Measurements from ENCODE around the gene DLGAP1.

The DLGAP1 gene

DNA sequence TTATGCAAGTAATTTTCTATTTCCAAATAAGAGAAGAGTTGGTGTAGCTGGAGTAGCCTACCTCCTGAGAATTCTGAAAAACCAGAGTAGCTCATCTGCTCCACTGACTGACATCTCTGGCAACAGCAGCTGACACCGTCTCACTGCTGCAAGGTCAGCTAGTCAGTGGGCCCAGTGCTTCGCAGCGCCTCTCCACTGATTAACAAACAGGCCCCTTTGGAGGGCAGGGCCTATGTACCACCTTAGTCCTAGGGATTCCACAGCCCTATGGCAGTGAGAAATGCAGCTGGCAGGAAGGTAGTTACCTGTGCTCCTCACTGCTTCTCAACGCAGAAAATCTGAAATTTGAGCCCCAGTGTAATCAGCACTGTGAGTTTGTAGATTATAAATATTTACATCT, 97.5 kb downstream of the DLGAP1 start:
- no peak overlapping the region for H3K27ac ChIP-seq
- H3K27me3 ChIP-seq, result no peaks in the 10 kb centered on the region
- no peaks in the 10 kb centered on the region for H3K9me3 ChIP-seq
- H3K36me3 ChIP-seq, result no peaks in the 10 kb centered on the region
- H3K4me3 ChIP-seq (ENCODE audit: low read depth in 1 of 2, low read length in 1 of 2), result no peak overlapping the region
- H3K4me1 ChIP-seq (ENCODE audit: control insufficient read depth in 1 of 2, insufficient read depth in 1 of 2, low read depth in 1 of 2, low read length in 1 of 2), result no peaks in the 10 kb centered on the region
- TF ChIP-seq, protein P1, sequence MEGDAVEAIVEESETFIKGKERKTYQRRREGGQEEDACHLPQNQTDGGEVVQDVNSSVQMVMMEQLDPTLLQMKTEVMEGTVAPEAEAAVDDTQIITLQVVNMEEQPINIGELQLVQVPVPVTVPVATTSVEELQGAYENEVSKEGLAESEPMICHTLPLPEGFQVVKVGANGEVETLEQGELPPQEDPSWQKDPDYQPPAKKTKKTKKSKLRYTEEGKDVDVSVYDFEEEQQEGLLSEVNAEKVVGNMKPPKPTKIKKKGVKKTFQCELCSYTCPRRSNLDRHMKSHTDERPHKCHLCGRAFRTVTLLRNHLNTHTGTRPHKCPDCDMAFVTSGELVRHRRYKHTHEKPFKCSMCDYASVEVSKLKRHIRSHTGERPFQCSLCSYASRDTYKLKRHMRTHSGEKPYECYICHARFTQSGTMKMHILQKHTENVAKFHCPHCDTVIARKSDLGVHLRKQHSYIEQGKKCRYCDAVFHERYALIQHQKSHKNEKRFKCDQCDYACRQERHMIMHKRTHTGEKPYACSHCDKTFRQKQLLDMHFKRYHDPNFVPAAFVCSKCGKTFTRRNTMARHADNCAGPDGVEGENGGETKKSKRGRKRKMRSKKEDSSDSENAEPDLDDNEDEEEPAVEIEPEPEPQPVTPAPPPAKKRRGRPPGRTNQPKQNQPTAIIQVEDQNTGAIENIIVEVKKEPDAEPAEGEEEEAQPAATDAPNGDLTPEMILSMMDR (IDR thresholded peaks at IDR 0.05), result no peak

DNA sequence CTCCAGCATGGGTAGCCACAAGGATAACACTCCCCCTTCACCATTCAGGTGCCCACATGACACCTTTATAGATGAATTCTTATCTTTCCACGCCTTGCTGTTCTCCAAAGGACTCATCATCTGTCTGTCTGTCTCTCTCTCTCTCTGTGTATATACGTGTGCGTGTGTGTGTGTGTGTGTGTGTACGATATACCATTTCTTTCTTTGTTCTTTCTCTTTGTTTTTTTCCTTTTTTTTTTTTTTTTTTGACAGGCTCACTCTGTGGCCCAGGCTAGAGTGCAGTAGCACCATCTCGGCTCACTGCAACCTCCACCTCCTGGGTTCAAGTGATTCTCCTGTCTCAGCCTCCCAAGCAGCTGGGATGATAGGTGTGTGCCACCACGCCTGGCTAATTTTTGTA, 98.2 kb downstream of the DLGAP1 start:
- H3K27ac ChIP-seq, result no peak overlapping the region

DNA sequence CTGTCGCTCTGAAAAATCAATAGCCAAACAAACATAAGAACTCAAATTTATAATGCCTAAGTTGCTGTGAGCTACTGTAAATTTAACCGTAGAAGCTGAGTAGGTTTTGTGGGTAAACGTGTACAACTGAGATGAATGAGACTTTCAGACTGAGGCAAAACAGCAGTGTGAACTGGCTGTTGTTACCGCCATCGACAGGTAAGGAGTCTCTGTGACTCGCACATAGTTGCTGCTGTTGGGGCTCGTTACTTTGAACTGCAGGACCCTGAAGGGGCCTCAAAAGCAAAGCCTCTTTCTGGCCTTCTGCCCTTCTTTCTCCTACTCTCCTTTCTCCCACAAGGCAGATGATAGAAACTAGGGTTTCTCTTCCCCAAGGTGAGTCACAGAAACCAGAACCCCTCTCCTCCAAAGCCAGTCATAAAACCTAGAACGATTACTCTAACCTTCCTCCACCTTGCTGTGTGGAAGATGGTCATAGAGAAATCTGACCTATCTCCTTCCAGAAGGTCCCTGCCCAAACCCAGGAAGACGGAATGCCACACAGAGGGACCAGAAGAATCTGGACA, 101.2 kb downstream of the DLGAP1 start:
- no peak overlapping the region for H3K27ac ChIP-seq
- no peaks in the 10 kb centered on the region for H3K27me3 ChIP-seq

More for the DNA sequence above, 98.2 kb downstream of the DLGAP1 start:
- H3K27me3 ChIP-seq, result no peaks in the 10 kb centered on the region
- TF ChIP-seq, protein P1 (IDR thresholded peaks at IDR 0.05), result no peak
- H3K4me1 ChIP-seq (ENCODE audit: control insufficient read depth in 1 of 2, insufficient read depth in 1 of 2, low read depth in 1 of 2, low read length in 1 of 2), result no peaks in the 10 kb centered on the region
- no peak overlapping the region for H3K4me3 ChIP-seq (ENCODE audit: low read depth in 1 of 2, low read length in 1 of 2)
- no peaks in the 10 kb centered on the region for H3K36me3 ChIP-seq
- no peaks in the 10 kb centered on the region for H3K9me3 ChIP-seq

DNA sequence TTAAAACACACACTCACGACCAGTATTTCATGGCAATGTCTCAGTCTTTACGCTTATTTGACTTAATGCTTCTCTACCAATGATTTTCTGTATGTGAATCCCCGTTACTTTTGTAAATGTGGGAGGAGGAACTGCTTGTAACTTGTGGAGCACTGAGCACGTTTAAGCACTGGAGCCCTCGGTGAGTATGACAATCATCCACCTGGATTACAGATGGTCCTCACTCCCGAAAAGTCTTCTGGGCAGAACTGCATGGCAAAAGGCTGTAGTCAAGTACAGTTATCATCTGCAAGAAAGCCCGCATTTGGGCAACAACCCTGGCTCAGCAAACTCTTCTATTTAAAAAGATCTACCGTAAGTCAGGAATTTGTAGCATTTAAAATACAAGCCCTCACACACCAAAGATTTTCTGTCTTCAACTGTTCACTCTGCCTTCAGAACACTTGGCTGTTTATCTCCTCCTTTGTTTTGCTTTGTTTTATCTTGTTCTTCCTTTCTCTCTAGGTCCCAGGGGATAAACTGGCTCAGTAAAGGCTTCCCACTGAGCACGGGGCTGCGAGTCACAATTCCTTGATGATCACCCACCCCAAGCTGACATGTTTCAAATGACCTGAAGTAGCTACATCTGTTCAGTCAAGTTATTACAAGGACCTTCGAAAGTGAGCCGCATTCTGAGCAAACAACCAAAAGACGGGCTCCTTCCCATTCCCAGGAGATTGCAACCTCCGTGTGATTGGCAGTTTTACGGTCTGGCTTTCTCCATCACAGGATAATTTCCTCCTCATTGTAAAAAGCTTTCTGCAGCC, 102.2 kb downstream of the DLGAP1 start:
- TF ChIP-seq, protein P1 (IDR thresholded peaks at IDR 0.05), result no peak
- Histone ChIP-seq H3K27ac (no peak overlapping the region), H3K4me3 (ENCODE audit: low read depth in 1 of 2, low read length in 1 of 2) (no peak overlapping the region), H3K27me3 (no peaks in the 10 kb centered on the region), H3K36me3 (no peaks in the 10 kb centered on the region), H3K4me1 (ENCODE audit: control insufficient read depth in 1 of 2, insufficient read depth in 1 of 2, low read depth in 1 of 2, low read length in 1 of 2) (no peaks in the 10 kb centered on the region), H3K9me3 (no peaks in the 10 kb centered on the region)

More for the DNA sequence above, 101.2 kb downstream of the DLGAP1 start:
- Histone ChIP-seq H3K4me3 (ENCODE audit: low read depth in 1 of 2, low read length in 1 of 2) (no peak overlapping the region), H3K36me3 (no peaks in the 10 kb centered on the region), H3K9me3 (no peaks in the 10 kb centered on the region), H3K4me1 (ENCODE audit: control insufficient read depth in 1 of 2, insufficient read depth in 1 of 2, low read depth in 1 of 2, low read length in 1 of 2) (no peaks in the 10 kb centered on the region)
- TF ChIP-seq, protein P1 (IDR thresholded peaks at IDR 0.05), result no peak

DNA sequence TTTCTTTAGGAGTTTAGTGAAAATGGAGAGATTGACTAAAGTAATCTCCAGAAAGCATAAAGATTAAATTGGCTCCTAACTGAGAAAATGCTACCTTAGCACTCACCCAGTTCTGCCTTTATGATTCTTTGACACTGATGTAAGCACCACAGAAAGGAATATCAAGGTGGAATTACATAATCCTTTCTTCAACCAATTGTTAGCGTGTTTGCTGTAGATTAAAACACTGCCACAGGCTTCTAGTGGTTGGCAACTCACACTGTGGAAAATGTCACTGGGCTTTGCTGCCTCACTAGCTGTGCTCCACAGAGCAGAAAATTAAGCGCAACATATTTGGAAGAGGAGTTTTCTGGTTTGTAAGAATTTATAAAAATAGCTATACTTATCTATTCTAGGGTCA, 104.1 kb downstream of the DLGAP1 start:
- no peaks in the 10 kb centered on the region for H3K9me3 ChIP-seq
- H3K4me1 ChIP-seq (ENCODE audit: control insufficient read depth in 1 of 2, insufficient read depth in 1 of 2, low read depth in 1 of 2, low read length in 1 of 2), result no peaks in the 10 kb centered on the region
- no peaks in the 10 kb centered on the region for H3K27me3 ChIP-seq
- TF ChIP-seq, protein P1 (IDR thresholded peaks at IDR 0.05), result no peak
- H3K4me3 ChIP-seq (ENCODE audit: low read depth in 1 of 2, low read length in 1 of 2), result no peak overlapping the region
- no peak overlapping the region for H3K27ac ChIP-seq
- no peaks in the 10 kb centered on the region for H3K36me3 ChIP-seq

All from neutrophil (primary cell).